K562 (cell line): ENCODE results near the gene TMC5. TPM values are rescaled to one million over a fixed set of nuclear protein-coding genes. Genes with fewer than 3 reads are reported as not detected.

Experiments
- ATAC-seq: fragments of 200-7000 bp; cut with Tn5 transposase; 3 replicates; pipeline ENCODE4 v1.9.1; 2020; ENCODE audit warnings: moderate library complexity
- BruUV-seq: library from RNA; stranded (reverse); fragments of 400-500 nt; replicated peaks from 2 replicates; lab custom pipeline; 2021; lab: Mats Ljungman, UMichigan
- CTCF ChIA-PET: fragments of 300-600 bp; formaldehyde crosslinking; extraction: SDS; loops from one replicate; lab custom pipeline; 2021; ENCODE audit warnings: low intra/inter-chr PET ratio; lab: Yijun Ruan, JAX
- POLR2A ChIA-PET: fragments of 300-600, 350-650 bp; sonication (Branson Sonifier 250); formaldehyde crosslinking; extraction: SDS; loops from one replicate; lab custom pipeline; 2021; ENCODE audit warnings: antibody characterized with exemption, inconsistent platforms; lab: Yijun Ruan, JAX
- DNase-seq, 4 experiments: peaks; one replicate each; pipeline versions ENCODE4 v3.0.0 to v3.0.0-alpha.2; 2011 to 2018; ENCODE audit warnings: low spot score in 3 of 4, mixed read lengths in 3 of 4; ENCODE audit errors: extremely low read depth in 1 of 4
- FAIRE-seq: peaks from 2 replicates; lab custom pipeline; 2011; peaks lifted over from hg19 to GRCh38; lab: Jason Lieb, UNC
- H2AFZ ChIP-seq: 2 replicates; pipeline ENCODE4 v1.6.0; 2011; ENCODE audit warnings: low read depth, low read length, control low read depth, inconsistent platforms
- H3K27ac ChIP-seq: fragments of 200-600 bp; 3 replicates; pipeline ENCODE4 v1.8.0; 2011; ENCODE audit warnings: low read depth, mild to moderate bottlenecking, control low read depth, inconsistent platforms, low read length, moderate library complexity, mixed read lengths; ENCODE audit errors: extremely low read depth
- H3K27me3 ChIP-seq, 2 experiments: fragments of 300-600 bp in 1 of 2; 2 replicates in 1 of 2; 3 replicates in 1 of 2; pipeline versions ENCODE4 v1.6.0 to v1.8.0; 2011; ENCODE audit warnings: inconsistent platforms in 2 of 2, low read length in 2 of 2, mild to moderate bottlenecking in 1 of 2, mixed read lengths in 1 of 2, moderate library complexity in 1 of 2; ENCODE audit not compliant: control insufficient read depth in 2 of 2, insufficient read depth in 2 of 2
- H3K36me3 ChIP-seq: fragments of 300-600 bp; 3 replicates; pipeline ENCODE4 v1.8.0; 2011; ENCODE audit warnings: mild to moderate bottlenecking, low read length, inconsistent platforms; ENCODE audit not compliant: control insufficient read depth, insufficient read depth
- H3K4me1 ChIP-seq, 2 experiments: fragments of 200-600 bp in 1 of 2; replicated peaks in 1 of 2; 2 replicates in 1 of 2; 3 replicates in 1 of 2; pipeline versions ENCODE4 v1.5.1 to v1.8.0; 2011; ENCODE audit warnings: inconsistent platforms in 2 of 2, low read length in 2 of 2, mild to moderate bottlenecking in 1 of 2, mixed read lengths in 1 of 2, moderate library complexity in 1 of 2; ENCODE audit not compliant: control insufficient read depth in 2 of 2, insufficient read depth in 2 of 2
- H3K4me2 ChIP-seq: 2 replicates; pipeline ENCODE4 v1.6.1; 2011; ENCODE audit warnings: low read length, control low read depth, inconsistent platforms, mixed read lengths; ENCODE audit not compliant: insufficient read depth
- H3K4me3 ChIP-seq: fragments of 200-600 bp; sonication (generic), shearing (Covaris generic); 2 replicates; pipeline ENCODE4 v1.5.1; 2016; ENCODE audit warnings: control low read depth, inconsistent platforms
- H3K79me2 ChIP-seq: fragments of 200-600 bp; 3 replicates; pipeline ENCODE4 v1.8.0; 2011; ENCODE audit warnings: low read length, inconsistent platforms; ENCODE audit not compliant: control insufficient read depth, insufficient read depth
- H3K9ac ChIP-seq, 2 experiments: 2 replicates each; pipeline versions ENCODE4 v1.6.0 to v1.6.1; 2011; ENCODE audit warnings: low read depth in 2 of 2, low read length in 2 of 2, control low read depth in 1 of 2, inconsistent platforms in 1 of 2, mild to moderate bottlenecking in 1 of 2, mixed read lengths in 1 of 2; ENCODE audit not compliant: insufficient read depth in 1 of 2
- H3K9me1 ChIP-seq: one replicate; pipeline ENCODE4 v1.6.0; 2011; ENCODE audit warnings: inconsistent platforms, mild to moderate bottlenecking, low read length, moderate library complexity; ENCODE audit not compliant: control insufficient read depth, insufficient read depth
- H3K9me3 ChIP-seq: replicated peaks from 2 replicates; pipeline ENCODE4 v1.5.1; 2011; ENCODE audit warnings: low read depth, low read length, inconsistent platforms; ENCODE audit not compliant: control insufficient read depth, insufficient read depth
- H4K20me1 ChIP-seq: replicated peaks from 2 replicates; pipeline ENCODE4 v1.6.1; 2011; ENCODE audit warnings: low read length, inconsistent platforms, mixed read lengths; ENCODE audit not compliant: control insufficient read depth, insufficient read depth
- HNRNPK ChIP-seq: fragments of 200-400 bp; formaldehyde crosslinking; IDR thresholded peaks from one replicate; pipeline ENCODE4 v1.6.1; 2018; ENCODE audit warnings: mild to moderate bottlenecking, low read depth, low read length; ENCODE audit not compliant: poor library complexity, severe bottlenecking
- MAFG ChIP-seq: fragments of 450-650 bp; conservative IDR thresholded peaks from 2 replicates; pipeline ENCODE4 v1.6.1; 2016; ENCODE audit warnings: missing genetic modification characterization, missing compliant biosample characterization
- MTA1 ChIP-seq: fragments of 450-650 bp; IDR thresholded peaks from 2 replicates; pipeline ENCODE4 v1.6.1; 2017; ENCODE audit warnings: borderline replicate concordance
- WGBS: fragments of 100-300 bp; shearing (Covaris generic); methylation state at CpG from one replicate; pipeline ENCODE4 v1.1.6; 2016; ENCODE audit warnings: low coverage, mixed read lengths; ENCODE audit not compliant: insufficient coverage; ENCODE audit errors: missing lambda C conversion rate; 5-methylcytosine and 5-hydroxymethylcytosine counted together
- in situ Hi-C: fragments of 300-500 bp; cut with MboI; formaldehyde crosslinking; loops from 4 replicates; pipeline ENCODE4 v1.15.0; 2018; ENCODE audit warnings: inconsistent platforms, mixed read lengths
- intact Hi-C: fragments of 100-400 bp; cut with micrococcal nuclease; formaldehyde crosslinking; loops from 2 replicates; pipeline ENCODE4 v1.14.2; 2022
- polyA plus RNA-seq, 8 experiments: library from polyadenylated mRNA; depleted of rRNA in 4 of 8; stranded (reverse) in 5 of 8; unstranded in 3 of 8; fragments of >200 nt; fragmentation: Nextera tagmentation in 2 of 8; fragmentation: Illumina TruSeq in 1 of 8; extraction: Ambion mirVana in 2 of 8; extraction: Trizol in 1 of 8; gene quantifications; 2 replicates each; pipeline versions ENCODE4 v1.2.1 to v1.2.3, GENCODE V29; 2011 to 2014; ENCODE audit warnings: inconsistent platforms in 1 of 8, missing spikeins in 1 of 8
- total RNA-seq, 7 experiments: library from RNA; depleted of rRNA in 6 of 7; stranded (reverse); fragments of >200 nt in 6 of 7; fragmentation: Illumina TruSeq in 2 of 7; extraction: Trizol in 2 of 7; gene quantifications; 2 replicates each; pipeline versions ENCODE4 v1.2.1 to v1.2.3, GENCODE V29; 2011 to 2021; ENCODE audit warnings: low replicate concordance in 1 of 7
- TF ChIP-seq, protein P1 (sequence below): fragments of 250-450 bp; sonication (Bioruptor Pico); IDR thresholded peaks from 2 replicates; pipeline ENCODE4 v1.8.0; 2022; ENCODE audit warnings: inconsistent platforms
- TF ChIP-seq, protein P2 (sequence below): fragments of 250-450 bp; sonication (Bioruptor Pico); IDR thresholded peaks from 2 replicates; pipeline ENCODE4 v1.5.0; 2021
- TF ChIP-seq, protein P3 (sequence below): fragments of 450-650 bp; IDR thresholded peaks from 2 replicates; pipeline ENCODE4 v1.7.0; 2016; ENCODE audit warnings: borderline replicate concordance

The TMC5 gene
- total and polyA plus RNA-seq, 9 of the 15 experiments (the other 6 are each of a cell fraction or from before 2014, with no cell fraction given), result 0.83 to 2.6 (median 1.6) TPM

DNA sequence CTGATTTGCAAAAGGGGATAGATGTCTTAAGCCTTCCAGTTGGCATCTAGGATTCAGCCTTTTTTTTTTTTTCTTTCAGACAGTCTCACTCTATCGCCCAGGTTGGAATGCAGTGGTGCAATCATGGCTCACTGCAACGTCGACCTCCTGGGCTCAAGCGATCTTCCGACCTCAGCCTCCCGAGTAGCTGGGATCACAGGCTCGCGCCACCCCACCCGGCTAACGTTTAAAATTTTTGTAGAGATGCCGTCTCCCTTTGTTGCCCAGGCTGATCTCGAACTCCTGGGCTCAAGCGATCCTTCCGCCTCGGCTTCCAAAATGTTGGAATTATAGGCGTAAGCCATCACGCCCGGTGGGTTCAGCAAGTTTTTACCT, 105.5 kb downstream of the TMC5 start:
- intact Hi-C loops, result loop anchor here (5.0 to 10.0 kb wide), 2 partner anchors 128 to 1149 kb away; no protein-coding TSS in a partner anchor
- Histone ChIP-seq H3K9me3 (no peaks in the 10 kb centered on the region), H3K9ac (peak overlapping the region in 1 of 2 experiments; percentile 71; a peak in 1 of 4 replicates), H3K4me3 (no peak overlapping the region; the same call in 1 of the 2 replicates), H3K79me2 (peaks cover 61% of the 10 kb centered on the region), H3K4me2 (peak overlapping the region; percentile 92), H3K27ac (peak overlapping the region; percentile 41; the same call in 2 of the 3 replicates), H4K20me1 (no peaks in the 10 kb centered on the region), H3K9me1 (no peaks in the 10 kb centered on the region), H3K27me3 (no peaks in the 10 kb centered on the region), H2AFZ (peak overlapping the region; percentile 93), H3K36me3 (peaks cover 13% of the 10 kb centered on the region), H3K4me1 (peaks cover 27 to 37% of the 10 kb centered on the region in 2 experiments; a peak in 4 of 5 replicates)
- ChIA-PET POLR2A (interaction anchor here (0.7 to 1.9 kb wide), 4 partner anchors 16 to 605 kb away, joined by 3 to 7 read pairs (median 6); no protein-coding TSS in a partner anchor), CTCF (no interaction called here)
- TF ChIP-seq, protein P1, sequence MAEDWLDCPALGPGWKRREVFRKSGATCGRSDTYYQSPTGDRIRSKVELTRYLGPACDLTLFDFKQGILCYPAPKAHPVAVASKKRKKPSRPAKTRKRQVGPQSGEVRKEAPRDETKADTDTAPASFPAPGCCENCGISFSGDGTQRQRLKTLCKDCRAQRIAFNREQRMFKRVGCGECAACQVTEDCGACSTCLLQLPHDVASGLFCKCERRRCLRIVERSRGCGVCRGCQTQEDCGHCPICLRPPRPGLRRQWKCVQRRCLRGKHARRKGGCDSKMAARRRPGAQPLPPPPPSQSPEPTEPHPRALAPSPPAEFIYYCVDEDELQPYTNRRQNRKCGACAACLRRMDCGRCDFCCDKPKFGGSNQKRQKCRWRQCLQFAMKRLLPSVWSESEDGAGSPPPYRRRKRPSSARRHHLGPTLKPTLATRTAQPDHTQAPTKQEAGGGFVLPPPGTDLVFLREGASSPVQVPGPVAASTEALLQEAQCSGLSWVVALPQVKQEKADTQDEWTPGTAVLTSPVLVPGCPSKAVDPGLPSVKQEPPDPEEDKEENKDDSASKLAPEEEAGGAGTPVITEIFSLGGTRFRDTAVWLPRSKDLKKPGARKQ (CRISPR knock-in tag), result 0 out of 2 replicates have a peak, but pooled peaks have one; percentile 39
- TF ChIP-seq, protein P2, sequence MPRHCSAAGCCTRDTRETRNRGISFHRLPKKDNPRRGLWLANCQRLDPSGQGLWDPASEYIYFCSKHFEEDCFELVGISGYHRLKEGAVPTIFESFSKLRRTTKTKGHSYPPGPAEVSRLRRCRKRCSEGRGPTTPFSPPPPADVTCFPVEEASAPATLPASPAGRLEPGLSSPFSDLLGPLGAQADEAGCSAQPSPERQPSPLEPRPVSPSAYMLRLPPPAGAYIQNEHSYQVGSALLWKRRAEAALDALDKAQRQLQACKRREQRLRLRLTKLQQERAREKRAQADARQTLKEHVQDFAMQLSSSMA (CRISPR knock-in tag), result no peak
- TF ChIP-seq MTA1, result no peak
- no peak for TF ChIP-seq MAFG (tag)
- TF ChIP-seq, protein P3, sequence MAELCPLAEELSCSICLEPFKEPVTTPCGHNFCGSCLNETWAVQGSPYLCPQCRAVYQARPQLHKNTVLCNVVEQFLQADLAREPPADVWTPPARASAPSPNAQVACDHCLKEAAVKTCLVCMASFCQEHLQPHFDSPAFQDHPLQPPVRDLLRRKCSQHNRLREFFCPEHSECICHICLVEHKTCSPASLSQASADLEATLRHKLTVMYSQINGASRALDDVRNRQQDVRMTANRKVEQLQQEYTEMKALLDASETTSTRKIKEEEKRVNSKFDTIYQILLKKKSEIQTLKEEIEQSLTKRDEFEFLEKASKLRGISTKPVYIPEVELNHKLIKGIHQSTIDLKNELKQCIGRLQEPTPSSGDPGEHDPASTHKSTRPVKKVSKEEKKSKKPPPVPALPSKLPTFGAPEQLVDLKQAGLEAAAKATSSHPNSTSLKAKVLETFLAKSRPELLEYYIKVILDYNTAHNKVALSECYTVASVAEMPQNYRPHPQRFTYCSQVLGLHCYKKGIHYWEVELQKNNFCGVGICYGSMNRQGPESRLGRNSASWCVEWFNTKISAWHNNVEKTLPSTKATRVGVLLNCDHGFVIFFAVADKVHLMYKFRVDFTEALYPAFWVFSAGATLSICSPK, result no peak
- no peak for TF ChIP-seq HNRNPK
- WGBS, result 54% methylated on average over 16 of the region's 18 CpGs
- ATAC-seq (no peak), FAIRE-seq (no peak), DNase-seq (no peak)
- BruUV-seq, result no TSS peak
- in situ Hi-C loops, result no loop called here
